ENCODE data around the gene C16orf74.

Gene C16orf74

DNA sequence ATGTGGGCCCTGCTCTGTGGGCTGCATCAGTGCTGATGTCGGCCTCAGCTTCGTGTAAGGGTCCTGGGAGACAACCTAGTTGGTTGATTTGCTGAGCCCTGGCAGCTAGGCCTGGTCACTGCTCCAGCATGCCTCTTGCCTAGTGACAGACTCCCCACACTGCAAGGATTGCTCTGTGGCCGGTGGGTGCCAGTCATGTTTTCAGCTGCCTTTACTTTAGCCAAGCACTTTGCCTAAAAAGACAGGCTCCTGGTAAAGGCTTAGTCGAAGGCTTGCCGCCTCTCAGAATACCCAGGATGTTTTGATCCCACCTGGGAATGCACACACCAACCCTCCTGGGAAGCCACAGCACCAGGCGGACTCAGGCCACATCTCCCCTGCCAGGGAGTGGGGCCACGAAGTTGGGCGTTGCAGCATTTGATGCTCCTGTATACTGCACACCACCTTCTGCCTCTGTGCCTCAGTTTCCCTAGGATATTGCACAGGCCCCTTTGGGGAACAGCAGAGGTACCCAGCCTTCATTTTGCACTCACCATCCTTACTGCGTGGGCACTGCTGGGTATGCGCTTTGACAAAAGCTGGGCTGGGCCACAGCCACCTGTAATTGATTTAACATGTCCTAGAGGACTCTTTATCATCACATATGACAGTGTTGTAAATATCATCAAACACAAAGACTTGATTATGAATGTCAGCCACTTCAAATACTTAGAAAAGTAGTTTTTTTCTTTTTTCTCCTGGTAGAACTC, 82.0 kb downstream of the C16orf74 start:
- DNase-seq: no peak

DNA sequence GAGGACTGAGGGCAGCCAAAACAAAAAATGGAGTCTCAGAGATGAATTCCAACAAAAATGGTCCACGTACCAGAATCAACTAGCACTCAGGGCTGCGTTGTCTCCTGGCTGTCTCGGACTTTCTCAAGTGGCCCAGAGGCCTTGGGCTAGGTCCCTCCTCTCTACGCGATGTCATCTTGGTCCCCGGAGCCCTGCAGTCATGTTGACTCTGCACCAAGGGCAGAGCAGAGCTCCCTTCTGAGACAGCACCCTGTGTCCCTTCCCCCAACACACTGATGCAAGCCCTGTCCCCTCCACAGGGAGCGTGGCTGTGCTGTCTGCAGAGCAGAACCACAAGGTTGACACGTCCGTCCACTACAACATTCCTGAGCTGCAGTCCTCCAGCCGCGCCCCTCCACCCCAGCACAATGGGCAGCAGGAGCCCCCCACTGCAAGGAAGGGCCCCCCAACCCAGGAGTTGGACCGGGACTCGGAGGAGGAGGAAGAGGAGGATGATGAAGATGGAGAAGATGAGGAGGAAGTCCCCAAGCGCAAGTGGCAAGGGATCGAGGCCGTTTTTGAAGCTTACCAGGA, 83.0 kb downstream of the C16orf74 start:
- no peak for DNase-seq

DNA sequence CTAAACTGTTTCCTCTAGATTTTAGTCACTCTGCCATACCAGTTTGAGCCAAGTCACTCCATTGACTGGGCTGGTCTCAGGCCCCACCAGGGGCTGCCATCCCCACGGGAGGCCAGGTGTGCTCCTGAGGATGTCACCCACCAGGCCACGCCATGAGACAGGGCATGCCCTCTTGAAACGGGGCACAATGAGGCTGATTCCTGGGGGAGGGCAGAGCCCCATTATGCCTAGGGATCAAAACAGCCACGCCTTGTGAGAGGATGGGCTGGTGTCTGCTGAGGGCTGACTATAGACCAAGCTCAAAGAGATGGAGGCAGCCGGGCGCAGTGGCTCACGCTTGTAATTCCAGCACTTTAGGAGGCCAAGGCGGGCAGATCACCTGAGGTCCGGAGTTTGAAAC, 83.6 kb downstream of the C16orf74 start:
- DNase-seq: no peak

DNA sequence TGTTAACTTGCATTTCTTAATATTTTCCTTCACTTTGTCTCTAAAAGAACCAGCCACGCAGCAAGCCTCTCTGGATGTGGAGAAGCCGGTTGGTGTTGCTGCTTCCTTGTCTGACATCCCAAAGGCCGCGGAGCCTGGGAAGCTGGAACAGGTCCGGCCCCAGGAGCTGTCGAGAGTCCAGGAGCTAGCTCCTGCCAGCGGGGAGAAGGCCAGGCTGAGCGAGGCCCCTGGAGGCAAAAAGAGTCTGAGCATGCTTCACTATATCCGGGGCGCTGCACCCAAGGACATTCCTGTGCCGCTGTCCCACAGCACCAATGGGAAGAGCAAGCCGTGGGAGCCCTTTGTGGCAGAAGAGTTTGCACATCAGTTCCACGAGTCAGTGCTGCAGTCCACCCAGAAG, 85.0 kb downstream of the C16orf74 start:
- DNase-seq: no peak

DNA sequence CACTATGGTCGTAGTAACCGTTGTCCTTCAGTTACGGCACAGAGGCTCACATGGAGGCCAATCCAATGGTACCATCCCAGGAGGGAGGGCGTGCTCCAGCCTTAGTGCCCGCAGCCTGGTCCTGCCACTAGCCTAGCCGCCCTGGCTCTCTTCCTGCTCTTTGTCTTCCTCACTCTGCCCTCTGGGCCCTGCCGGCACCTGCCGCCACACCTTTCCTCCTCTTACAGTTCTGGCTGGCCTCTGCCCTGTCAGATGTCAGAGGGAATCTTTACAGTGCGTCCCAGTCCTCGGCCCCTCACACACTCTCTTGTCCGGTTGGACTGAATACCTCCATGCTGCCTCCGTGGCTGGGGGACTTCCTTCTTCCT, 85.5 kb downstream of the C16orf74 start:
- no peak for DNase-seq

DNA sequence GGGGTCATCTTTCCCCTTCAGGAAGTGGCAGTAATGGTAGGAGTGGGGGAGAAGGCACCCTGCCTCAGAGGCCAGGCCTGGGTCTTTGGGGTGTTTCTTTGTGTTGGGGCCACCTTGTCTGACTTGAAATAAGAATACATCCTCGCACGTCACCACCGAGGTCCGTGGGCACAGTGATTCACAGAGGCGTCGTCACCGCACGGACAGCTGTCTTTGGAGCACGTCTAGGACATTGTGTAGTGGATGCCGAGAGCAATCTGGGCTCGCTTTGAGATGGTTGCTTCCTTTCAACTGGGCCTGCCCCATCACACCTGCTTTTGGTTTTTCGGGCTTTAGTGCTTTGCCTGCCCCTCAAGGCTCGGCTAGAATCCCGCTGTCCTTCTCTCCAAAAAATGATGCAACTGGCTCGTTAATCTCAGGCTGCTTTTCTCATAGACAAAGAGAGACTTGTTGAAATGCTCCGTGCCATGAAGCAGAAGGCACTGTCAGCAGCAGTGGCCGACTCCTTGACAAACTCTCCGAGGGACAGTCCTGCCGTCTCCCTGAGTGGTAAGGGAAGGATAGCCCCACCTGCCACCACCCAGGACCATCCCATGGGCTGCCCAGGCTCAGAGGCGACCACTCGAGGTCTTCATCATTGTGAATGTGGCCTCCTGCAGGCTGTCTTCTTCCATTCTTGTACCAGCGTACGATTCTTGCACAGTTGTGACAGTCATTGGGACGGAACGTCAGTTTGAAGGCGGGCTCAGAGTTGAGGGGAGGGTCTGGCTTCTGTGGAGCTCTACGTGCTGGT, 86.1 kb downstream of the C16orf74 start:
- no peak for DNase-seq

DNA sequence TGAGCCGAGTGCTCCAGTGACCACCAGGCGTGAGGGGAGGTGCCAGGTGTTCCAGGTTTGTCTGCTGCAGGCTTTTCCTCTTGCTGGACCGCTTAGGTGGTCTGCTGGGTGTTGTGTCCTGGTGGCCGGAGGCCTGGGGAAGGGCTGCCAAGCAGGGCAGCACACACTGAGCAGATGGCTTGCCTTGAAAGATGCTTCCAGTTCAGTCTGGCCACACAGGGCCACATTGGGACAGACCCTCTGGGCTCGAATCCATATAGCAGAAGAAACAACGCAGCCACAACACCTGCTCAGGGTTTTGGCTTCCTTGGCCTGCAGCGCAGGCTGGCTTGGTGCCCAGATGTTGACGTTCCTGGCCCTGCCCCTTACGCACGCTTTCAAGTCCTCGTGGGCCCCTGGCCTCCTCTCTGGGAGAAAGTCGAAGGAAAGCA, 87.0 kb downstream of the C16orf74 start:
- peak; percentile 34 to 67 for DNase-seq

DNA sequence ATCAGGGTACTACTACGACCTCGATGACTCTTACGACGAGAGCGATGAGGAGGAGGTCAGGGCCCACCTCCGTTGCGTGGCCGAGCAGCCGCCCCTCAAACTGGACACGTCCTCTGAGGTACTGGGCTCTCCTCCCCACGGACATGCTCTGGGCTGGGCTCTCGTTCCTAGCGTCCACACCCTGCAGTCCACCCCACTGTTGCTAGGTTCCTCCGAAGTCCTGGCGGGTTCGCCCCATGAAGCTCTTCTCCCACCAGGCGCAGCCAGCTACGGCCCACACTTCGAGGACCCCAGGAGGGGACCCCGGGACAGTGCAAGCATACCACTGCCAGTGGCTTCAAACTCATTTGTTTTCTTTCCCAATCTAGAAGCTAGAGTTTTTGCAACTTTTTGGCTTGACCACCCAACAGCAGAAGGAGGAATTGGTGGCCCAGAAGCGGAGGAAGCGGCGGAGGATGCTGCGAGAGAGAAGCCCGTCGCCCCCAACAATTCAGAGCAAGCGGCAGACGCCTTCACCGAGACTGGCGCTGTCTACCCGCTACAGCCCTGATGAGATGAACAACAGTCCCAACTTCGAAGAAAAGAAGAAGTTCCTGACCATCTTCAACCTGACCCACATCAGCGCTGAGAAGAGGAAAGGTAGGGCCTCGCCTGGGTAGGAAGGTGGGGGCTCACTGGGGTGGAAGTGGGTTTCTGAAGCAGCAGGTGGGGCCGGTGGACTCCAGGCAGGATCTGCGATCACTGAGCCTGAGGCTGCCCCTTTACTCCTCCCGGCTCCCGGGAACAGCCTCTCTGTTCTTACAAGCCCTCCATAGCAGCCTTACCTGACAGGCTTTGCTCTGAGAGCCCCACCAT, 87.7 kb downstream of the C16orf74 start:
- no peak for DNase-seq

DNA sequence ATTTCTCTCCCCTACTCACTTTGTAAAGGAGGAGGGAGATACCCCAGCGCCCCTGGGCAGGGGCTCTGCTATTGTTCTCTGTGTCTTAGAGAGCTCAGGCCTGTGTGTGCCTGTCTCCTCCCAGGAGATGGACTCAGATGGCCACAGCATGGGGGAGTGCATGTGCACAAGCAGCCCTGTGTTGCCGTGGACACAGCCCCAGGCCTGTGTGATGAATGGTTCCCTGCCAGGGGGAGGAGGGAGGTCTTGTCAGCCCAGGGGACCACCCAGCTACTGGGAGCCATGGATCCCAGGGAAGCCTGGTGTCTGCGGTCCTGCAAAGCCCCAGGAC, 88.4 kb downstream of the C16orf74 start:
- no peak for DNase-seq

DNA sequence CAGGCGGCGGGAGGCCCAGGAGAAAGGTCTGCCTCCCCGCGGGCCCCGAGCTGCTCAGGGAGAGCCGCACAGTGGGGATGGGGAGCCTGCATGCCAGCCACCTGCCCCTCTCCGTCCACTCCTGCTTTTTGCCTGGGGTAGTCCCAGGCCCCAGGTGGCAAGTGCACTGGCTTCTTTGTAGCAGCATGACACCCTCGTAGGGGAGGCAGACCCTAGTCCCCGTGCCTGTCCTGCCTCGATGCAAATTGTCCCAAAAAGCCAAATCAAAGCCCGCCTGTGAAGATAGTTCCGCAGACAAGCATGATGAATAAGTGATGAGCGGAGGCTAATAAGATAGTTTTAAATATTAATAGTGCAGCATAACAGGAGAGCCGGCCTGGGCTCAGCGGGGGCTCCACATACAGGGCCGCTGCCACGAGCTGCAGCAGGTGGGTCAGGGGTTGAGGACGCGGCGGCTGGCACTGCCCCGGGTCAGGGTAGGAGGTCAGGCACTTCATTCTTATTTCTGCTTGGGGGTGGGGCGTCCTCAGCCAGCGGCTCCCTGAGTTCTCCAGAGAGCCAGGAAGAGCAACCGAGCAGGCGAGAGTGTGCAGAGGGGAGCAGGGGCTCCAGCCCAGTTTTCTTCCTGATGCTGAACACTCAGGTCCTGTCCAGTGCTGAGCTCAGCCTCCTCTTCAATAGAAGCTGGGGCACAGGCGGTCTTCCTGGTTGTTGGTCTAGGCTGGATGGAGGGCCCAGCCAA, 89.0 kb downstream of the C16orf74 start:
- no peak for DNase-seq

DNA sequence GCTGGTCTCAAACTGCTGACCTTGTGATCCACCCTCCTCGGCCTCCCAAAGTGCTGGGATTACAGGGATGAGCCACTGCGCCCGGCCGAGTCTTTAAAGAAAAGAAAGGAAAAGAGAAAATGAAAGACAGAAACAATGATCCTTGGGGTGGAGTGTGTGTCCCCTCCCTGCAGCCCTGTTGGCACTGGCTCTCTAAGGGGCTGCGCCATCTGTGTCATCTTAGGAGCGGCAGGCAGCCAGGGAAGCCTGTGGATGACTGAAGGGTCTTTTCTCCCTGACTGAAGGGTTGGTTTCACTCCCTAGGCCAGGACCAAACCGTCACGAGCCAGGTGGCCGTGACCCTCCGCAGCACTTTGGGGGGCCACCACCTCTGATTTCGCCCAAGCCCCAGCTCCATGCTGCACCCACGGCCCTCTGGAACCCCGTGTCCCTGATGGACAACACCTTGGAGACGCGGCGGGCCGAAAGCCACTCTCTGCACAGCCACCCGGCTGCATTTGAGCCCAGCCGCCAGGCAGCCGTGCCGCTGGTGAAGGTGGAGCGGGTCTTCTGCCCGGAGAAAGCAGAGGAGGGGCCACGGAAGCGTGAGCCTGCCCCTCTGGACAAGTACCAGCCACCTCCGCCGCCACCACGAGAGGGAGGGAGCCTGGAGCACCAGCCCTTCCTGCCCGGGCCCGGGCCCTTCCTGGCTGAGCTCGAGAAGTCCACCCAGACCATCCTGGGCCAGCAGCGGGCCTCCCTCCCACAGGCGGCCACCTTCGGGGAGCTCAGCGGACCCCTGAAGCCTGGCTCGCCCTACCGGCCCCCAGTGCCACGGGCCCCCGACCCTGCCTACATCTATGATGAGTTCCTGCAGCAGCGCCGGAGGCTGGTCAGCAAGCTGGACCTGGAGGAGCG, 89.8 kb downstream of the C16orf74 start:
- DNase-seq: no peak

DNA sequence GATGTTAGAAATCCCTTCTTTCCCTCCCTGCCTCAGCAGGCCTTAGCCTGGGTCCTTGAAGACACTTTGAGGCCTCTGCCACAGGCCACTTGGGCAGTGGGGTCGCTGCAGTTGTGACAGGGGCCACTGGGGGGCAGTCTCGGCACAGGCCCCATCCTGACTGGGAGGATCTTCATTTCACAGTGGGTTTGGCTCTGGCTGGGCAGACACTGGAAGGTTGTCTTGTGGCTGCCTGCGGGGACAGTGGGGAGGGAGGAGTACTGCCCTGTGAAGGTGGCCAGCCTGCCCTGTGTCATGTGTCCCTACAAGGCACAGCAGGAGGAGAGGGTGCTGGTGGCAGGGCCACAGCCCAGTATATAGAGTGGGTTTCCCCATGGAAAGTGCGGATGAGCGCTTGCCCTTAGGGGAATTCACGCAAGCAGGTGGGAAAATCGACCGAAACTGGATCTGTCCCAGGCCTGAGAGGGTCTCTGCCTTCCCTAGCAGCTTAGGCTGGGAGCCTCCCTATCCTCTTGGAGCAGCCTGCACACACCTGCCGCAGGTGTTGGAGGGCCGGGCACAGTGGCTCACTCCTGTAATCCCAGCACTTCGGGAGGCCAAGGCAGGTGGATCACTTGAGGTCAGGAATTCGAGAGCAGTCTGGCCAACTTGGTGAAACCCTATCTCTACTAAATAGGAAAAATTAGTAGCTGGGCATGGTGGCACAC, 90.9 kb downstream of the C16orf74 start:
- DNase-seq: peak in 1 of 2 experiments; percentile 31

DNA sequence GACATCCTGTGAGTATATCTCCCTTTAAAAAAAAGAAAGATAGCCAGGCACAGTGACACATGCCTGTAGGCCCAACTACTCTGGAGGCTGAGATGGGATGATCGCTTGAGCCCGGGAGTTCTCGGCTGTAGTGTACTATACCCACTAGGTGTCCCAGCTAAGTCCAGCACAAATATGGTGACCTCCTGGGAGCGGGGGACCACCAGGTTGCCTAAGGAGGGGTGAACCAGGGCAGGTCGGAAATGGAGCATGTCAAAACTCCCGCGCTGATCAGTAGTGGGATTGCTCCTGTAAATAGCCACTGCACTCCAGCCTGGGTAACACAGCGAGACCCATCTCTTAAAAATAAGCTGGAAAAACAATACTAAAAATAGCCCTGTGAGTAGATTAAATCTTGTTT, 91.6 kb downstream of the C16orf74 start:
- DNase-seq: no peak

DNA sequence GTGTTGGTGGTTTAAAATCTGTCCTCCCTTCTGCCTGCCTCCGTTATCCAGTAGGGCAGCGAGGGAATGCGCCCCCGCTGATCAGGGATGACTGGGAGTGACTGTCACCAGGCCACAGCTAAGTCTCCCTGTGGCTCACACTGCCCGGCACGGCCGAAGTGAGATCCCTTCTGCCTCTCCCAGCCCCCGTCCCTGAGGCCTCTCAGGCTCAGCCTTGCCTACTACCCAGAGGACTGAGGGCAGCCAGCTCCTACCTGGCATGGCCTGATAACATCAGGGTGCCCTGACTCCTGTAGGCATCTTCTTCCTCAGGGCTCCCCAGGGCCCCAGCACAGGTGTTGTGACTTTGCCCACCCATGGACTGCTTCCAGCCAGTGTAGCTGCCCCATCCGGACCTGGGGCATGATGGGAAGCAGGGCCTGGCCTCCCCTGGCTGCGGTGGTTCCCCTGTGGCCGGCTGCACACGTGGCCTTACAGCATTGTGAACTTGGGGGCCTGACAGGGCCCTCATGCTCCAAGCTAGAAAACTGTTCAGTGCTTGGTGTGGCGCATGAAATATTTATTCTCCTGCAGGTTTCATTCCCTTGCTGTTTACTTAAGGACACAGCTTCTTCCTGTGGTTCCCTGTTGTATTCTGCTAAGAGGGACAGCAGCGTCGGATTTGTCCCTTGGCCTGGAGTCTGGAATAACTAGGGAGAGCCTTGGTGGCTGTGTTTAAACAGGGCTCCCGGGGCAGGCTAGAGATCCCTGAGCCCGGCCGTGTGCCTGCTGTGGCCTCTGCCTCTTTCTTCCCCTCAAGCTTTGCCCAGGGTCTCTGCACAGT, 92.2 kb downstream of the C16orf74 start:
- no peak for DNase-seq

DNA sequence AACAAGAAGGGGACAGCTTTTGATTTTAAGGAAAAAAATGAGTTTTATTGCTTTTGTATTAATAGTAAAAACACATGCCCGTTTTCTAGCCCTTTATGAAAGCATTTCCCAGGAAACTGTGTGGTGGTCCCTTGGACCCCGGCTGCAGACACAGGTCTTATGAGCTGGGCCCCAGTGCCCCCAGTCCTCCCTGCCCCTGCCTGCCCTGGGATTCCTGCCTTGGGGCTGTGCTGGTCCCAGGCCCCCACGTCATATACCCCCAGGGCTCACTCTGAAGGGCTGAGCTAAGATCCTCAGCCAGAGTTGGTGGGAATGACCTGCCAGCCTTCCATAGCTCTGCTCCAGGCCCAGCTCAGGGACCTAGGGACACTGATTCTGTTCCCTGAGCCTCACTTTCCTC, 92.9 kb downstream of the C16orf74 start:
- DNase-seq: no peak

All from NCI-H2081 (cell line).